DOHH2 (cell line): Measurements from ENCODE around the gene DZIP3.

Experiments
- H3F3A ChIP-seq: fragments of 200-600 bp; sonication (generic), shearing (Covaris generic); 2 replicates; pipeline ENCODE4 v1.6.0; 2016; ENCODE audit warnings: antibody characterized with exemption, mild to moderate bottlenecking; ENCODE audit not compliant: control insufficient read depth, insufficient read depth
- H3K27ac ChIP-seq: fragments of 200-600 bp; sonication (generic); 2 replicates; pipeline ENCODE4 v1.5.1; 2014; ENCODE audit warnings: low read depth, mild to moderate bottlenecking, low read length, moderate library complexity
- H3K27me3 ChIP-seq: fragments of 200-600 bp; sonication (generic); 2 replicates; pipeline ENCODE4 v1.6.1; 2014; ENCODE audit warnings: mild to moderate bottlenecking, low read length, mixed read lengths; ENCODE audit not compliant: control insufficient read depth
- H3K36me3 ChIP-seq: fragments of 200-600 bp; sonication (generic); 2 replicates; pipeline ENCODE4 v1.6.1; 2014; ENCODE audit warnings: mild to moderate bottlenecking, low read length, moderate library complexity, mixed read lengths; ENCODE audit not compliant: control insufficient read depth
- H3K4me1 ChIP-seq: fragments of 200-600 bp; sonication (generic); 2 replicates; pipeline ENCODE4 v1.6.1; 2014; ENCODE audit warnings: mild to moderate bottlenecking, low read length, mixed read lengths; ENCODE audit not compliant: control insufficient read depth
- H3K4me2 ChIP-seq: fragments of 200-600 bp; sonication (generic); 2 replicates; pipeline ENCODE4 v1.6.0; 2014; ENCODE audit warnings: mild to moderate bottlenecking, low read length, moderate library complexity
- H3K4me3 ChIP-seq: fragments of 200-600 bp; sonication (generic); 2 replicates; pipeline ENCODE4 v1.5.1; 2014; ENCODE audit warnings: mild to moderate bottlenecking, low read length, mixed read lengths
- H3K79me2 ChIP-seq: fragments of 200-600 bp; sonication (generic); 2 replicates; pipeline ENCODE4 v1.6.1; 2014; ENCODE audit warnings: mild to moderate bottlenecking, low read length, mixed read lengths; ENCODE audit not compliant: control insufficient read depth
- H3K9me2 ChIP-seq: fragments of 200-600 bp; sonication (generic); replicated peaks from 2 replicates; pipeline ENCODE4 v1.6.1; 2014; ENCODE audit warnings: mild to moderate bottlenecking, low read length, mixed read lengths; ENCODE audit not compliant: control insufficient read depth
- H3K9me3 ChIP-seq: fragments of 200-600 bp; sonication (generic); 2 replicates; pipeline ENCODE4 v1.6.1; 2014; ENCODE audit warnings: antibody characterized with exemption, low read length, mixed read lengths; ENCODE audit not compliant: control insufficient read depth, insufficient read depth
- H4K20me1 ChIP-seq: fragments of 200-600 bp; sonication (generic); 2 replicates; pipeline ENCODE4 v1.6.0; 2014; ENCODE audit warnings: low read depth, mild to moderate bottlenecking, antibody characterized with exemption, low read length, moderate library complexity; ENCODE audit not compliant: control insufficient read depth, insufficient read depth
- CTCF ChIP-seq: fragments of 200-600 bp; sonication (generic); IDR thresholded peaks from one replicate; pipeline ENCODE4 v1.5.1; 2014; ENCODE audit warnings: antibody characterized with exemption, mild to moderate bottlenecking, low read depth, low read length; ENCODE audit not compliant: poor library complexity, severe bottlenecking
- EZH2phosphoT487 ChIP-seq: fragments of 200-600 bp; sonication (generic); IDR thresholded peaks from 2 replicates; pipeline ENCODE4 v1.6.1; 2017; ENCODE audit warnings: borderline replicate concordance, mild to moderate bottlenecking, antibody characterized with exemption, low read length, moderate library complexity, mixed read lengths

The DZIP3 gene

GRCh38 chr3:108562565-108562964 lies 27.0 kb upstream of the DZIP3 start:
- Histone ChIP-seq H3K4me3 (no peak overlapping the region), H3K79me2 (no peaks in the 10 kb centered on the region), H3F3A (0 out of 2 replicates have a peak, but pooled peaks cover 5% of the 10 kb centered on the region), H3K4me1 (no peaks in the 10 kb centered on the region), H3K27ac (no peak overlapping the region), H3K27me3 (no peaks in the 10 kb centered on the region), H4K20me1 (no peaks in the 10 kb centered on the region), H3K9me3 (no peaks in the 10 kb centered on the region), H3K4me2 (no peak overlapping the region), H3K36me3 (peaks cover 93% of the 10 kb centered on the region), H3K9me2 (no peaks in the 10 kb centered on the region)
- TF ChIP-seq EZH2phosphoT487 (no peak), CTCF (no peak)

DNA sequence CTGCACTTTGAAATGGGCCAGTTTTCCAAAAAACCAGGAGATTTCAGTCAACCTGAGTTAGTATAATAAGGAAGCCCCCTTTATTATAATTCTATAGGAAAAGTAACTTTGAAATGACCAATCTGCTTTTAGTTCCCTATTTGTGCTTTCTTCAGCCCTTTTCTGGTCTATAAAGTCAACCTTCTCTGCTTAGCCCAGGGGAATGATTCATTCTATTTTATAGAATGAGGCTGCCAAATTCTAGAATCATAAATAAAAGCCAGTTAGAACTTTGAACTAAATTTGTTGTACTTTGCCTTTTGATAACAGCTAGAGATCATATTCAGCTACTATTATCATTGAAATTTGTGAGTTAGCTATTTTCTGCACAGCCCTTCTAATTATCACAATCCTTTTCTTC lies 25.0 kb upstream of the DZIP3 start:
- Histone ChIP-seq H4K20me1 (no peaks in the 10 kb centered on the region), H3K79me2 (no peaks in the 10 kb centered on the region), H3K36me3 (peaks cover 89% of the 10 kb centered on the region), H3K27me3 (no peaks in the 10 kb centered on the region), H3K4me2 (no peak overlapping the region), H3K9me2 (no peaks in the 10 kb centered on the region), H3F3A (0 out of 2 replicates have a peak, but pooled peaks cover 3% of the 10 kb centered on the region), H3K9me3 (no peaks in the 10 kb centered on the region), H3K27ac (no peak overlapping the region), H3K4me1 (no peaks in the 10 kb centered on the region), H3K4me3 (no peak overlapping the region)
- TF ChIP-seq EZH2phosphoT487 (no peak), CTCF (no peak)

DNA sequence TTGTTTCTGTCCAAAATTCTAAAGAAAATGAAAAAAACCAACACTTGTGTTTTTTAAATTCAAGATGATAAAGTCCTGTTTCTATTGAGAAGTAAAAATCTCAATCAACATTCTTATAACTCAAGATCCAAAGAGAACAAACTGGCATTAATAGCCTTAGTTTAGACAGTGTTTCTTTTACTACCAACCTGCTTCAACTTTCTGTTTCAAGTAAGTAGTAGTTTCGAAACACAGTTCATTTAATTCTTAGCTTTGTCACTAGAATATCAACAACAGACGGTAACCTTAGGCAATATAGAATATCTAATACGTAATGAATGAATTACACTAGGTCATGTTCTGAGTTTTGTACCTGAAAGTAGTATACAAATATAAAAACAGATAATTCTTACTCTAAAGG lies 24.0 kb upstream of the DZIP3 start:
- Histone ChIP-seq H3K4me2 (no peak overlapping the region), H3K9me3 (no peaks in the 10 kb centered on the region), H4K20me1 (no peaks in the 10 kb centered on the region), H3K79me2 (no peaks in the 10 kb centered on the region), H3K4me1 (no peaks in the 10 kb centered on the region), H3K27me3 (no peaks in the 10 kb centered on the region), H3F3A (0 out of 2 replicates have a peak, but pooled peaks cover 3% of the 10 kb centered on the region), H3K36me3 (peaks cover 87% of the 10 kb centered on the region), H3K9me2 (no peaks in the 10 kb centered on the region), H3K27ac (no peak overlapping the region), H3K4me3 (no peak overlapping the region)
- TF ChIP-seq EZH2phosphoT487 (no peak), CTCF (no peak)
